ENCODE results near the gene SRM.
"Not testable (repeated sequence)": the region's sequence is repeated elsewhere in the genome, so short reads cannot be mapped to it uniquely, and the experiment has no call there.

SRM gene

GRCh38 chr1:11059968-11060830 is at the start of gene SRM:
Gene SRM (minus strand): TSS chr1:11060018. CDS start chr1:11059943, 75 bp downstream.
- peak; percentile 75 for DNase-seq

GRCh38 chr1:11109047-11109760 is 49.4 kb upstream of the SRM start:
- no peak for DNase-seq

- DNase-seq: no peak
Measured at GRCh38 chr1:11107599-11107998, 47.8 kb upstream of the SRM start.

- no peak for DNase-seq
Measured at GRCh38 chr1:11105586-11105985, 45.8 kb upstream of the SRM start.

- no peak for DNase-seq
Measured at GRCh38 chr1:11101347-11101746, 41.5 kb upstream of the SRM start.

- not testable (repeated sequence) for DNase-seq
Measured at GRCh38 chr1:11100806-11101205, 41.0 kb upstream of the SRM start.

- DNase-seq: no peak
Measured at GRCh38 chr1:11100149-11100493, 40.3 kb upstream of the SRM start.

GRCh38 chr1:11099310-11100148 is 39.7 kb upstream of the SRM start, which contains the start of gene EXOSC10:
Gene EXOSC10 (minus strand): TSS chr1:11099869. CDS start chr1:11099831, 38 bp downstream.
- peak; percentile 30 for DNase-seq

- no peak for DNase-seq
Measured at GRCh38 chr1:11098931-11099309, 39.1 kb upstream of the SRM start.

GRCh38 chr1:11083784-11084183 is 24.0 kb upstream of the SRM start:
- DNase-seq: not testable (repeated sequence)

GRCh38 chr1:11080931-11081330 is 21.1 kb upstream of the SRM start:
- no peak for DNase-seq

GRCh38 chr1:11078631-11079030 is 18.8 kb upstream of the SRM start:
- no peak for DNase-seq

- DNase-seq: not testable (repeated sequence)
Measured at GRCh38 chr1:11073398-11073797, 13.6 kb upstream of the SRM start.

GRCh38 chr1:11072216-11072917 is 12.5 kb upstream of the SRM start:
- DNase-seq: no peak

GRCh38 chr1:11071463-11072215 is 11.8 kb upstream of the SRM start:
- DNase-seq: no peak

GRCh38 chr1:11070876-11071275 is 11.1 kb upstream of the SRM start:
- DNase-seq: no peak

GRCh38 chr1:11068600-11069473 is 9.0 kb upstream of the SRM start:
- DNase-seq: no peak

GRCh38 chr1:11067716-11068599 is 8.1 kb upstream of the SRM start:
- no peak for DNase-seq

- no peak for DNase-seq
Measured at GRCh38 chr1:11065796-11066195, 6.0 kb upstream of the SRM start.

- DNase-seq: no peak
Measured at GRCh38 chr1:11064942-11065341, 5.1 kb upstream of the SRM start.
